ENCODE measurements around the gene COL11A2.

DNA sequence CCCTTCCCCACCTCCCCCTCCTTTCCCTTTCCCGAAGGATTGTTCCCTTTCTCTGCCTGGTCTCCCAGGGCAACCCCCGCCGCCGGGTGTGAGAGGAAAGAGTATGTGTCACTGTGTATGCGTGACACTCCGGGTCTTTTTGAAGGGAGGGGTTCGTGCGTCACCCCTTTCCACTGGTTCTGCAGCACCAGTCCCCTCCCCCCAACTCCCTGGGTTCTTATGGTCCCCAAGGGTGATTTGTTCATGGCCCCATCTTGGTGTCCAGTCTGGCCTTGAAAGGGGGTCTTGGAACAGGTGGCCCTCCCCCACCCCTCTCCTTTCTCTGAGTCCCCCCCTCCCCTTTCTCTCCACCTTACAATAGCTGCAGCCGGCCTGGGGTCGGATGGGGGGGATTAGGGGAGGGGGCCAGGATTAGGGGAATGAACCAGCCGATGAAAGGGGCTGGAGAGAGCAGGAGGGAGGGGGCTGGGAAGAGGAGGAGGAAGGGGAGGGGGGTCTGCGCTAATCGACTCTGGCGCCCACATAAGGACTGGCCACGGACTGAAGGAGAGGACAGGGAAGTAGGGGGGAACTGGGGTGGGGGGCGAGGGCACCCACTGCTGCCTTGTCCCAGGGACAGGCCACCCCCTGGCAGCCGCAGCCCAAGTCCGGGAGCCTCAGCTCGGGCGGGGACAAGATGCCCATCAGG is 14.7 kb upstream of the COL11A2 start:
- TF ChIP-seq RXRA (IDR thresholded peaks at IDR 0.05; ENCODE audit: borderline replicate concordance, low read depth): no peak
- no peak for TF ChIP-seq CTCF (IDR thresholded peaks at IDR 0.05)
- no peak for TF ChIP-seq FOXJ3 (CRISPR knock-in tag; IDR thresholded peaks at IDR 0.05)
- no peak for TF ChIP-seq POLR2AphosphoS5 (IDR thresholded peaks at IDR 0.05; ENCODE audit: low read depth, low read length)
- TF ChIP-seq SMC3 (IDR thresholded peaks at IDR 0.05; ENCODE audit: low read depth, low read length): no peak
- no peak for TF ChIP-seq TAF1 (IDR thresholded peaks at IDR 0.05; ENCODE audit: borderline replicate concordance, low read depth, low read length)
- no peak for TF ChIP-seq RAD21 (IDR thresholded peaks at IDR 0.05; ENCODE audit: low read length)
- no peak for TF ChIP-seq EP300 (IDR thresholded peaks at IDR 0.05; ENCODE audit: borderline replicate concordance in 1 of 2, low read depth in 1 of 2, low read length in 1 of 2)
- TF ChIP-seq MEF2A (IDR thresholded peaks at IDR 0.05; ENCODE audit: borderline replicate concordance, low read depth): no peak
- TF ChIP-seq JUND (IDR thresholded peaks at IDR 0.05): no peak
- no peak for TF ChIP-seq EZH2phosphoT487 (IDR thresholded peaks at IDR 0.05; ENCODE audit: borderline replicate concordance, low read depth)

Data from SK-N-SH (cell line).